CD4-positive, alpha-beta T cell treated with Interleukin-12 subunit alpha and Interleukin-12 subunit beta, for 1 hour (primary cell): ENCODE measurements around the gene MED26.
"Not testable (repeated sequence)": the region's sequence is repeated elsewhere in the genome, so short reads cannot be mapped to it uniquely, and the experiment has no call there.

Source experiments
- DNase-seq: peaks from one replicate; pipeline ENCODE4 v3.0.0-alpha.2; 2020

The MED26 gene, protein sequence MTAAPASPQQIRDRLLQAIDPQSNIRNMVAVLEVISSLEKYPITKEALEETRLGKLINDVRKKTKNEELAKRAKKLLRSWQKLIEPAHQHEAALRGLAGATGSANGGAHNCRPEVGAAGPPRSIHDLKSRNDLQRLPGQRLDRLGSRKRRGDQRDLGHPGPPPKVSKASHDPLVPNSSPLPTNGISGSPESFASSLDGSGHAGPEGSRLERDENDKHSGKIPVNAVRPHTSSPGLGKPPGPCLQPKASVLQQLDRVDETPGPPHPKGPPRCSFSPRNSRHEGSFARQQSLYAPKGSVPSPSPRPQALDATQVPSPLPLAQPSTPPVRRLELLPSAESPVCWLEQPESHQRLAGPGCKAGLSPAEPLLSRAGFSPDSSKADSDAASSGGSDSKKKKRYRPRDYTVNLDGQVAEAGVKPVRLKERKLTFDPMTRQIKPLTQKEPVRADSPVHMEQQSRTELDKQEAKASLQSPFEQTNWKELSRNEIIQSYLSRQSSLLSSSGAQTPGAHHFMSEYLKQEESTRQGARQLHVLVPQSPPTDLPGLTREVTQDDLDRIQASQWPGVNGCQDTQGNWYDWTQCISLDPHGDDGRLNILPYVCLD

DNA sequence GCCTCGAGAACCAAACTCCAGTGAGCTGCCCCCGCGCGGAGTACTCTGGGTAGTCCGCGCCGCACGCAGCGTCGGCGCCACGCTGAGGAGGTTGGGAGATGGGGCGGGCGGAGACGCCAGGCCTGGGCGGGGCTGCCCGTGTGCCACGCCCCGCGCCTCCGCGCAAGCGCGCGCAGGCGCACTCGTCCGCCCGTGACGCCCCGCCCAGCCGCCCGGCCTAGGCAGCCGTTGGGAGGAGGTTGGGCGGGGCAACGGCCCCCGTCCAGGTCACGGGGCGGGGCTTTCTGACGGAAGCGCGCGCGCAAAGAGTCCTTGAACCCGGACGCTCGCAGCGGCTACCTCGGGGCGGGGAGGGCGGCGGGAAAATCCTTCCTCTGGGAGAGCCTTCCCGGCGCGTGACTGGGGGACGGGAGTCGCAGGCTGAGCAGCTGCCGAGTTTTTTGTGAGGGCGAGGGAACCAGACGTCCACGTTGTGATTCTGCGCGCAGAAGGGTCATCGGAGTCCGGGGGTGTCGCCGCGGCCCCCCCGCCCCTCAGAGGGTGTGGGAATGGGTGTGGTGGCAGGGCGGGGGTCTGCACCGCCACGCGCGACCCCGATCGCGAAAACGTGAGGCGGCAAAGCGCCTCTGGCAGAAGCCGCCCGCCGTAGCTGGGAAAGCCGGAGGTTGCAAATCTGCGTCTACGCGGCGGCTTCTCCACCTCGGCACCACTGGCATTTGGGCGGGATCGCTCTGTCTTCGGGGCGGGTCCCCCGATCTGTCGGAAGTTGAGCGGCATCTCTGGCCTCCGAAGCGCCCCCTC lies at the start of gene MED26:
TSS of gene MED26 (minus strand) at position 22 of the 801 bp plus-strand sequence. CDS start 261 bp downstream, outside the sequence.
- peak; percentile 95 for DNase-seq

DNA sequence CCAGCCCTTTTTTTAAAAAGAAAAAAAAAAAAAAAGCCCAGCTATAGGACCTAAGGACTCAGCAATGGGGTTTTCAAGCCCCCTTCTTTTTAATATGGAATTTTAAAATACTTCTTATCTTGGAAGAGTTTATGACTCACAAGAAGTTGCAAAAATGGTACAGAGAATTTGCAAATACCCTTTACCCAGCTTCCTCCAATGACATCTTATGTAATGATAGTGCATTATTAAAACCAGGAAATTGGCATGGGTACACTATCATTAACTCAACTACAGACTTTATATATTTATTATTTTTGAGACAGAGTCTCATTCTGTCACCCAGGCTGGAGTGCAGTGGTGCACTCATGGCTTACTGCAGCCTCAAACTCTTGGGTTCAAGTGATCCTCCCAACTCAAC lies 49.1 kb upstream of the MED26 start:
- no peak for DNase-seq

DNA sequence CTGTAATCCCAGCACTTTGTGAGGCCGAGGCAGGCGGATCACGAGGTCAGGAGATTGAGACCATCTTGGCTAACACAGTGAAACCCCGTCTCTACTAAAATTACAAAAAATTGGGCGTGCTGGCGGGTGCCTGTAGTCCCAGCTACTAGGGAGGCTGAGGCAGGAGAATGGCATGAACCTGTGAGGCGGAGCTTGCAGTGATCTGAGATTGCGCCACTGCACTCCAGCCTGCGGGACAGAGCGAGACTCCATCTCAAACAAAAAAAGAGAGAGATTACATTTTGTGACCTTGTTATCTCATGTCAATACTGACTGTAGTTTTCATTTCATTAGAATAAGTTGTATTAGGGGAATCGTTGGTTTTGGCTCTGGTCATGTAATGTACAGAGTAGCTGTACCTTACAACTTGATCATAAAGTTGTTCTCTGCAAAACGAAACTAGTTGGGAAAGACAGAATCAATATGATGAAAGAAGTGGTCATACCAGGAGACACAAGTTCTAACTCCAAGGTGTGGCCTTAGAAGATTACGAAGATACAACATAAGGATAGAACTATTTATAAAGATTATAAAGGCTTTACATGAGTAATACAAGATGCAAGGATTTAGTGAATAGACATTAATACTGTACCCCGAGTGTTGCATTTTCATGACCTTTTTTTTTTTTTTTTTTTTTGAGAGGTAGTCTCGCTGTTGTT lies 48.2 kb upstream of the MED26 start:
- DNase-seq = no peak

DNA sequence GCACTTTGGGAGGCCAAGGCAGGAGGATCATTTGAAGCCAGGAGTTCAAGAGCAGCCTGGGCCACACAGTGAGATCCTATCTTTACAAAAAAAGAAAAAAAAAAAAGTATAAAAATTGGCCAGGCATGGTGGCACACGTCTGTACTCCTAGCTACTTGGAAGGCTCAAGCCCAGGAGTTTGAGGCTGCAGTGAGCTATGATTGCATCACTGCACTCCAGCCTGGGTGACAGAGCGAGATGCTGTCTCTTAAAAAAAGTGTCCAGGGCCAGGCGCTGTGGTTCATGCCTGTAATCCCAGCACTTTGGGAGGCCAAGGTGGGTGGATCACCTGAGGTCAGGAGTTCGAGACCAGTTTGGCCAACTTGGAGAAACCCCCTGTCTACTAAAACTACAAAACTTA lies 45.8 kb upstream of the MED26 start:
- not testable (repeated sequence) for DNase-seq

DNA sequence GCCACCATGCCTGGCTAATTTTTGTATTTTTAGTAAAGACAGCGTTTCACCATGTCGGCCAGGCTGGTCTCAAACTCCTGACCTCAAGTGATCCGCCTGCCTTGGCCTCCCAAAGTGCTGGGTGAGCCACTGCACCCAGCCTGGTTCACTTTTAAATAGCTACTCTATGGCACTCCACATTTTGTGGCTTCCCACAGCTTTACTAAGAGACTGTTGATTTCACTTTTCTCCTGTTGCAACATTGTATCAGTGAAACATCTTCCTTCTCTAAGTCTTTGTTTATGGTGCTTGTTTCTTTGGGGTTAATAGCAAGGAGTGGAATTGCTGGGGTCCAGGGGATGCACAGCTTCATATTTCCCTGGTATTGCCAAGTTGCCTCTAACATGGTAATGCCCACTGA lies 45.2 kb upstream of the MED26 start:
- no peak for DNase-seq

DNA sequence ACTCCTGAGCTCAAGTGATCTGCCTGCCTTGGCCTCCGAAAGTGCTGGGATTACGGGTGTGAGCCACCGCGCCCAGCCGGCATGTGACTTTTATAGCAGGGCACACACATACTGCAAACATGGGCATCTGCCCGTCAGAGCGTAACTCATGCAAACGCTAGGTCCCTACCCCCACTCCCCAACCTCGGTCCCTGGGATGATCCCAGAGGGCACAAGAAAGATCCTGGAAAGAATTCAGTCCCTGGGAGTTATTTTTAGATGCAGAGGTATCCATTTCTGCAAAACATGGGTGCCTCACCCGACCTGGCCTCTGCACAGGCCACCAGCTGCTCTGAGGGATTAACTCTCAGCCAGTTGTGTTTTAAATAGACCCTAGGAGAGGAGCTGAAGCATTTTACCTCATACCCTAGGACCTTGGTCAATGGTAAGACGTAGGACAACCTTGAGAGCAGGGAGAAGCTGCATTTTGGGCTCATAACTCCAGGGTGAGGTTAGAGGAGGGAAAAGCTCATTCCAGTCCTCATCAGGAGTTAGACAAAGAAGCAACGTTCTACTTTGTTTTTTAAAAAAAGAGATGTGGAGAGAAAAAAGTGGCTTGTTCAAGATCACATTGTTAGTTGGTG lies 43.8 kb upstream of the MED26 start:
- DNase-seq = no peak

DNA sequence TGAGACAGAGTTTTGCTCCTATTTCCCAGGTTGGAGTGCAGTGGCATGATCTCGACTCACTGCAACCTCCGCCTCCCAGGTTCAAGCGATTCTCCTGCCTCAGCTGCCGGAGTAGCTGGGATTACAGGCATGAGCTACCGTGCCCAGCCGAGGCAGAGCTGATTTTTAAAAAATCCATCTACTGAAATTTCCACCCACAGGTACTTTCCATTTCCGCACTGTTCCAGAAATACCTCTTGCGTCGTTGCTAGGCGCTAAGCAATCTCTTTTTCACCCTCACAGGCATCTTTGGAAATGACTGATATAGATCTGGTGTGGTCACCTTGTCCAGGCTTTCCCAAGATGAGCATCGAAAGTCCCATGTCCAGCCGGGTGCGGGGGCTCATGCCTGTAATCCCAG lies 42.3 kb upstream of the MED26 start:
- DNase-seq = no peak

DNA sequence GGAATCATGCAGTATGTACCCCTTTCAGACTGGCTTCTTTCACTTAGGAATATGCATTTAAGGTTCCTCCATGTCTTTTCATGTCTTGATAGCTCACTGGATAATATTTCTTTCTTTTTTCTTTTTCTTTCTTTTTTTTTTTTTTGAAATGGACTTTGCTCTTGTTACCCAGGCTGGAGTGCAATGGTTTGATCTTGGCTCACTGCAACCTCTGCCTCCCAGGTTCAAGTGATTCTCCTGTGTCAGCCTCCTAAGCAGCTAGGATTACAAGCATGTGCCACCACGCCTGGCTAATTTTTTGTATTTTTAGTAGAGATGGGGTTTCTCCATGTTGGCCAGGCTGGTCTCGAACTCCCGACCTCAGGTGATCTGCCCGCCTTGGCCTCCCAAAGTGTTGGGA lies 40.7 kb upstream of the MED26 start:
- DNase-seq = not testable (repeated sequence)

DNA sequence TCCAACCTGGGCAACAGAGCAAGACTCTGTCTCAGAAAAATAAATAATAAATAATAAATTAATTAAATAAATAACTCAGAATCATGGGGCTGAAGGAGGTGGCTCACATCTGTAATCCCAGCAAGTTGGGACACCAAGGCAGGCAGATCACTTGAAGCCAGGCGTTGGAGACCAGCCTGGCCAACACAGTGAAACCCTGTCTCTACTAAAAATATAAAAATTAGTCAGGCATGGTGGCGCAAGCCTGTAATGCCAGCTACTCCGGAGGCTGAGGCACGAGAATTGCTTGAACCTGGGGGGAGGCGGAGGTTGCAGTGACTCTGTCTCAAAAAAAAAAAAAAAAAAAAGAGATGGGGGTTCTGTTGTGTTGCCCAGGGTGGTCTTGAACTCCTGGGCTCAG lies 40.2 kb upstream of the MED26 start:
- DNase-seq = no peak

DNA sequence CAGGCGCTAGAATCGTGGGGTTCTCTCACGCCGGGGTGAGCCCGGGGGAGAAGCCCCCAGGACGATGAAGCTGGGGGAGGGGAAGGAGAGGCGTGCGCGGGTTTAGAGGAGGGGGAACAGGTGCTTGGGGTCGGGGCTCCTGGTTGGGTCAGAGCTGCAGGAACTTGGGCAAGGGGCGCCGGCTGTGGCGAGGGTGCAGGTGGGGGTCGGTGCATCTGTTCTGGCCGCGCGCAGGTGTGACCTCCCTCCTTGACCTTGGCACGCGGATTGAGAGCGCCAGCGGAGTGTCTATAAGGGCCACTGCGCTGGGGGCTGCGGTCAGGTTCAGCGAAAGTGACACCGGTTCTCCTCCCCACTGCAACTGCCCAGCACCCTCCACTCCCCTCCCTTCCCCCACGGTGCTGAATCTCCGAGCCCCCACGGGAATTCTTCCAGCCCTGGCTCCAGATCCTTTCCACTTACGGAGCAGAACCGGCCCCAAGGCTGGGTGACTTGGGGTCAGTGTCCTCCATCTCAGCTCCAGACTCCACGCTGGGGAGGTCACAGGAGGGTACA lies 33.6 kb upstream of the MED26 start:
- no peak for DNase-seq

DNA sequence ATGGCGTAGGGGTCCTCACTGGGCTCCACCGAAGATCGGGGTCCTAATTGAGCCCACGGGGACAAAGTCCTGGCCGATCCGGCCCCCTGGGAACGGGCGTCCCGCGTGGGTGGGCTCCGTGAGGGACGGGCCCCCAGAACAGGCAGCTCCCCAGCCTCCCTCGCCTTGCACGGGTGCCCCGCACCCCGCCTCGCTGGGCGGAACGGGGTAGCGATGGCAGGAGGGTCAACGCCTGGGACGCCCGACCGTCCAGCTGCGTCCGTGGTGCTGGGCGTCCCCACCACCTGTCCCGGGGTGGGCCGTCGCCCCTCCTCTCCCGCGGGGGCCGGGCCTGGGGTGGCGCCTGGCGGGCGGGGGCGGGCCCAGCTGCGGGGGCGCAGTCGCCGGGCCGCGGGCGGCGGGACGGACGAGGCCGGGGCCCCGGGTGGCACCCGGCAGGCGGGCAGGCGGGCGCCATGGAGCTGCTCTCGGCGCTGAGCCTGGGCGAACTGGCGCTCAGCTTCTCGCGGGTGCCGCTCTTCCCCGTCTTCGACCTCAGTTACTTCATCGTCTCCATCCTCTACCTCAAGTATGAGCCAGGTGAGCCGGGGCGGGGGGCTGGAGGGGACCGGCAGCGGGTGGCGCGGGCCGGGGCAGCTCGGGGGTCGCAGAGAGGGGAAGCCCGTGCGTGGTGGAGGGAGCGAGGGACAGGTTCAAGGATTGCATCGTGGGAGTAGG lies 32.9 kb upstream of the MED26 start, which contains the start of gene TMEM38A:
TSS of gene TMEM38A (plus strand) at position 377 of the 717 bp plus-strand sequence. CDS start at position 456, 79 bp downstream.
- DNase-seq = peak; percentile 52

DNA sequence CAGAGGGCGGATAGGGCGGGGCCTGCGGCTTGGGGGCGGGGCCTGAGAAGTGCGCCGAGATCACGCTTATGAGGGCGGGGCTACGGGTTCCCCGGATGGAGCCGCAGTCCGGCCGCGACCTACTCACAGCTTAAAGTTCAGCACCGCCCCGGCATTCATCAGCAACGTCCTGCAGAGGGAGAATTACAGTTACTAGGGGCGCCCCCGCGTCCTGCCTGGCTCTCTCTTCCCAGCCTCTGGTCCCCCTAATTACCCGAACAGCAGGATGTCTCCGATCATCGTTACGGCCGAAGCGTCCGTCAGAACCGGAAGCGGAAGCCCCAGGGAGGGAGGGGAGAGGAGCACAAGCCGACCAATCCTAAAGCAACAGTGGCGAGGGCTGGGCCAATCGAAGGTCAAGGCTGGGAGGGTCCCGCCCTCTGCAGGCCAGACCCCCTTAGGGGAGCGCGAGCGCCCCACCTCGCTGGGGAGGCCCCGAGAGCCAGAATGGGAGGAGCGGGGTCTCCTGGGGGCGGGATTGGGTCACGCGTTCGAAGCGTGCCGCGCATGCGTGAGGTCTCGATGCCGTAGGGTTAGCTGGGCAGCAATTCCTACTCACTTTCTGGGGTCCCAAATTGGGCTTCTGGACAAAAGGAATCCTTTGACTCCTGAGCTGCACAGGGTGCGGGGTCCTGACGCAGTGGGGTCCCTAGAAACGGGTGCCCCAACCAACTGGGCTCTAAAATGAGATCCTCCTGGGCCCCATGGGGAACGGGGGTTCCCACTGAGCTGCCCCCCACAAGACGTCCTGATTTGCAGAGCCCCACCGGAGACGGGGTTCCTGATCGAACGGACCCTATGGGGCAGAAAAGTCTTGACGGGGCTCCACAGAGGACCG lies 32.1 kb upstream of the MED26 start, which contains the start of gene SMIM7:
TSS of gene SMIM7 (minus strand) at position 313 of the 877 bp plus-strand sequence. CDS start at position 279, 34 bp downstream.
- peak; percentile 99 for DNase-seq

DNA sequence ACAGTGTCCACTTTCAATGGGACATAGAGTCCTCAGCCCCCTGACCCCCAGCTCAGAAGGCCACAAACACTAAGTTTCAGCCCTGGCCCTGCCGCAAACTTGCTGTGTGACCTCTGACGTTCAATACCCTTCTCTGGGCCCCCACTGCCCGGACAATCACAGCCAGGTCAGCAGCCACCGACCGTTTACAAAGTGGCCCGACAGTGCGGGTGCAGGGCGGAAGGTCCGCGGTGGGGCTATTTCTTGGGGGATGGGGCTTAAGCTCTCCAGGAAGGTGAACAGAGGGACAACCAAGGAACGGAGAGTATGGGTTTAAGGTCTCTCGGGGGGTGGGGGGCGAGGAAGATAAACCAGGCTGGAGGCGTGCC lies 31.4 kb upstream of the MED26 start:
- DNase-seq = no peak

DNA sequence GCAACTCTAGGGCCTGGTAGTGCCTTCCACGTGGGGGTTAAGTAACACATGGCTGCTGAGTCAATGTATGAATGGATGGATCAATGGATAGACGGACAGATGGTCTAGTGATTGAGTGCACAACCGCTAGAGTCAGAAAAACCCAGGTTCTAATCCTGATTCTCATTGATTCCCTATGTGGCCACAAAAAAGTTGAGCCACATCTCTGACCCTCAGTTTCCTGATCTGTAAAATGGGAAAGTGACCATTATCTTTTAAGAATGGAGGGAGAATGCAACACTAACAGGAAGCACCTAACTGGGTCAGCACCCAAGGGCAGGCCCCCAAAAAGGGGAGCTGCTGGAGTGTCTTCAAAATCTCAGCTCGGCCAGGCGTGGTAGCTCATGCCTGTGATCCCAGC lies 29.4 kb upstream of the MED26 start:
- no peak for DNase-seq

DNA sequence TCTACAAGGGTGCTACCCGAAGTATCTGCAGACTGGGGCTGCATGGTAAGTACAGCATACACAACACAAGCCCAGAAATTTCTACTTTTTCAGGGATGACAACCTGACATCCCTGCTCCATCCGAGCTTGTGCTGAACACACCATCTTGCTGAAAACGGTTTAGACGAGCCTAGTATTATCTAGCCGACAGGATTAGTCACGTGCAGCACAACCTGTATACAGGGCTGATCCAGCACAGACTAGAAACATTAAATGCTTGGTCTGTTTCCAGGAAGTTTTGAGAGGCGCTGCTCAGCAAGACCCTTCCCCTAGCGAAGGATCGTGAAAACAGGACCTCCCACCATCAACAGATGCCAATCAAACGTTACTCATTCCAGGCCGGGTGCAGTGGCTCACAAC lies 27.7 kb upstream of the MED26 start:
- no peak for DNase-seq

DNA sequence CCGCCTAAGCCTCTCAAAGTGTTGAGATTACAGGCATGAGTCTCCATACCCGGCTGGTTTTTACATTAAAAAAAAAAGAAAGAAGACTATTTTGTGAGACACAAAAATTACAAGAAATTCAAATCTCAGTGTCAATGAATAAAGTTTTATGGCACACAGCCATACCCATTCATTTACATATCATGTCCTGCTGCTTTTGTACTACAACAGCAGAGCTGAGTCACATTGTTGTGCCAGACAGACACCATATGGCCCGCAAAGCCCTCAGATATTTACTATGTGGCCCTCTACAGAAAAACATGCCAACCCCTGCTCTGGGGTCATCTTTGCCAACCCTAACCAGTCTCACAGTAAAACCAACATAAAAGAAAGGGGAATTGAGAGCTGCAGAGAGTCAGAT lies 26.6 kb upstream of the MED26 start:
- no peak for DNase-seq

DNA sequence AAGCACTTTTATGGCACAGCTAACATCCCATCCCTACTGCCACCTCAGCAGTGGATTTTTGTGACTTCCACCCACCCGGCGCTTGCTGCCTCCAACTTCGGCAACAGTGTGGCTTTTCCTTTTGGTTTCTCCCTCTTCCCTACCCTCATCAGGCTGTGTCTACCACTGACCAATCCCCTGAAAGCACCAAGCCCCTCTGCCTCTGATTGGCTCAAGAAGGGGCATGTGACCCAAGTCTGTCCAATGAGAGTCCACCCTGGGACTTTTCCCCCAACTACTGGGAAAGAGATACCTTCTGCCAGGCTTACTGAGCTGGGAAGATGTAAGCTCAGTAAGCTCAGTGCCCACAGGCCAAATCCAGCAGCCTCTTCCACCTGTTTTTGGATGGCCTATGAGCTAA lies 26.1 kb upstream of the MED26 start:
- DNase-seq = no peak

DNA sequence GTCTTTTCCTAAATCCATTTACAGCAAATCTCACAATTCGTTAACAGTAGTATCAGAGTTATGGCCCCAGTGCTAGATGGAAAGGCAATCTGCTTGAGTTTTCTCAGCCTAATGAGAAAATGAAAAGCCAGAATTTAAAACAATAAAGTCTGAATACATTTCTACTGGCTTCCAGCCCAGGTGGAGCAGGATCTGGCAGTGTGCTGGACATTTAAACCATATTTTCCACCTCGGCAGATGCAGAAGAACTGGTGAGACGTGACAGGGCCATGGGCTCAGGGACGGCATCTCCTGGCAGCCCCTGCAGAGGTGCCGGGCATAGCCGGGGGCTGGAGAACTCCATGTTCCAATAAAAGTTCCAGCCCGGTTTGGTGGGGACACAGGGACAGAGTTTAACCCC lies 24.9 kb upstream of the MED26 start:
- no peak for DNase-seq

DNA sequence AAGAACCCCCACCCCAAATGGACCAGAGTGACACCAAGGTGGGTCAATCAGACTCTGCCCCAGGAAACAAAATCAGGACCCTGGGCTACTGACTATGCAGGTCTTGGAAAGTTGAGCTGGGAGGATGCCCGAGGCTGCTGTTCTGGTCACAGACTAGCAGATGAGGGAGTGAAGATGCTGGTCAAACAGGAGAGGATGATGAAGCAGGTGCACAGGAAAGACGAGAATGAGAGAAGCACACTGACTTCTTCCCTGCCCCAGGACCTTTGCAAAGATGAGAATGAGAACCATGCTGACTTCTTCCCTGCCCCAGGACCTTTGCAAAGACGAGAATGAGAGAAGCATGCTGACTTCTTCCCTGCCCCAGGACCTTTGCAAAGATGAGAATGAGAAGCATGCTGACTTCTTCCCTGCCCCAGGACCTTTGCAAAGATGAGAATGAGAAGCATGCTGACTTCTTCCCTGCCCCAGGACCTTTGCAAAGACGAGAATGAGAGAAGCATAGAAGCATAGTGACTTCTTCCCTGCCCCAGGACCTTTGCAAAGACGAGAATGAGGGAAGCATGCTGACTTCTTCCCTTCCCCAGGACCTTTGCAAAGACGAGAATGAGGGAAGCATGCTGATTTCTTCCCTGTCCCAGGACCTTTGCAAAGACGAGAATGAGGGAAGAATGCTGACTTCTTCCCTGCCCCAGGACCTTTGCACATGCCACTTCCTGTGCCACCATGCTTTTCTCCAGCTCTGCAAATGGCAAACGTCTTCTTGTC lies 23.6 kb upstream of the MED26 start:
- DNase-seq = not testable (repeated sequence)

DNA sequence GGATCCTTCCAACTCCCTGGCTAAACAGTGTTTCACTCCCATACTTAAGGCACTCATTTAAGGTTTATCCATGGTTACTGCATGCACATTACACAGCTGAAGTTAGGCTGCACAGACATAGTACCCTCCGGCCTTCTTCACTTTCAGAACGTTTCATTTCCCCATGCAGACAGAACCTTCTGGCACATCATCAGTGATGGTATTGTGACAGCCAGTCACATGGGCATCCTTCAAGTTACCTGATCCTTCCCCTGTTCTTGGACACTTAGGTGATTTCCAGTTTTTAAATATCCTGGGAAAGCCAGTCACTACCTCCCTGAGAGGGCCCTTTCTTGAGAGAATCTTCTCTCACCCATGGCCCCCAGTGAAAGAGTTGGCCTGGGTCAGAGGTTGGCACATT lies 22.8 kb upstream of the MED26 start:
- no peak for DNase-seq
